ENCODE results near the gene INS.

Gene INS

DNA sequence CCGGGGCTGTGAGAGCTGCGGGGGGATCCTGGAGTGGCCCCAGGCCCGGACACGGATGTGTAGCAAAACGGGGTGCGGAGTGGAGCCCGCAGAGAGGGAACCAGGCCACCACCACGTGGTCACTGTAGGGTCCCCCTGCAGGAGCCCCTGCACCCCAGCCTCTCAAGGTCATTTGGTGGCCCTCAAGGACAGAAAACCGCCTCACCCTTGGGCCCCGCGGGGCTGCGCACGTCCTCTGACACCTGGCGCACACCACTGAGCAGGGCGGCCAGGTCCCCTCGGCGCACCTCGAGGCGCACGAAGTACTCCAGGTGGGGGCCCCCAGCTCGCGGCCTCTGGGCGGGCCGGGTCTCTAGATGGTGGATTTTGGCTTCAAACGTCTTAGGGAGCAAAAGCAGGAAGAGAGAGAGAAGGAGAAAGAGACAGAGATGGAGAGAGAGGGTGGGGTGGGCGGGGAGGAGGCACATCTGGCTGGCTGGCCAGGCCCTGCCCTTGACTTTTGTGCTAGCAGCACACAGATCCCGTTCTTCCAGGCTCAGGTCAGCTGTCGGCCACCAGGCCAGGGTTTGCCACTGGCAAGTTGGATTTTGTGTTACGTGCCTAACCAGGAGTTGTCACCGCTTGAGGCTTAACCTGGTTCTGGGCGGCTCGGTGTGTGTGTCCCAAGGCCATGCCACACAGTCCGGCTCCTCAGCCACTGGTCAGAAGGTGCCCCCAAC is 7.4 kb upstream of the INS start:
- H3K4me3 ChIP-seq (ENCODE audit: low read depth, low read length): no peak overlapping the region
- TF ChIP-seq, protein P1, sequence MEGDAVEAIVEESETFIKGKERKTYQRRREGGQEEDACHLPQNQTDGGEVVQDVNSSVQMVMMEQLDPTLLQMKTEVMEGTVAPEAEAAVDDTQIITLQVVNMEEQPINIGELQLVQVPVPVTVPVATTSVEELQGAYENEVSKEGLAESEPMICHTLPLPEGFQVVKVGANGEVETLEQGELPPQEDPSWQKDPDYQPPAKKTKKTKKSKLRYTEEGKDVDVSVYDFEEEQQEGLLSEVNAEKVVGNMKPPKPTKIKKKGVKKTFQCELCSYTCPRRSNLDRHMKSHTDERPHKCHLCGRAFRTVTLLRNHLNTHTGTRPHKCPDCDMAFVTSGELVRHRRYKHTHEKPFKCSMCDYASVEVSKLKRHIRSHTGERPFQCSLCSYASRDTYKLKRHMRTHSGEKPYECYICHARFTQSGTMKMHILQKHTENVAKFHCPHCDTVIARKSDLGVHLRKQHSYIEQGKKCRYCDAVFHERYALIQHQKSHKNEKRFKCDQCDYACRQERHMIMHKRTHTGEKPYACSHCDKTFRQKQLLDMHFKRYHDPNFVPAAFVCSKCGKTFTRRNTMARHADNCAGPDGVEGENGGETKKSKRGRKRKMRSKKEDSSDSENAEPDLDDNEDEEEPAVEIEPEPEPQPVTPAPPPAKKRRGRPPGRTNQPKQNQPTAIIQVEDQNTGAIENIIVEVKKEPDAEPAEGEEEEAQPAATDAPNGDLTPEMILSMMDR (conservative IDR thresholded peaks at IDR 0.05; ENCODE audit: low read depth, low read length): no peak
- no peak for DNase-seq (ENCODE audit: low read depth)

DNA sequence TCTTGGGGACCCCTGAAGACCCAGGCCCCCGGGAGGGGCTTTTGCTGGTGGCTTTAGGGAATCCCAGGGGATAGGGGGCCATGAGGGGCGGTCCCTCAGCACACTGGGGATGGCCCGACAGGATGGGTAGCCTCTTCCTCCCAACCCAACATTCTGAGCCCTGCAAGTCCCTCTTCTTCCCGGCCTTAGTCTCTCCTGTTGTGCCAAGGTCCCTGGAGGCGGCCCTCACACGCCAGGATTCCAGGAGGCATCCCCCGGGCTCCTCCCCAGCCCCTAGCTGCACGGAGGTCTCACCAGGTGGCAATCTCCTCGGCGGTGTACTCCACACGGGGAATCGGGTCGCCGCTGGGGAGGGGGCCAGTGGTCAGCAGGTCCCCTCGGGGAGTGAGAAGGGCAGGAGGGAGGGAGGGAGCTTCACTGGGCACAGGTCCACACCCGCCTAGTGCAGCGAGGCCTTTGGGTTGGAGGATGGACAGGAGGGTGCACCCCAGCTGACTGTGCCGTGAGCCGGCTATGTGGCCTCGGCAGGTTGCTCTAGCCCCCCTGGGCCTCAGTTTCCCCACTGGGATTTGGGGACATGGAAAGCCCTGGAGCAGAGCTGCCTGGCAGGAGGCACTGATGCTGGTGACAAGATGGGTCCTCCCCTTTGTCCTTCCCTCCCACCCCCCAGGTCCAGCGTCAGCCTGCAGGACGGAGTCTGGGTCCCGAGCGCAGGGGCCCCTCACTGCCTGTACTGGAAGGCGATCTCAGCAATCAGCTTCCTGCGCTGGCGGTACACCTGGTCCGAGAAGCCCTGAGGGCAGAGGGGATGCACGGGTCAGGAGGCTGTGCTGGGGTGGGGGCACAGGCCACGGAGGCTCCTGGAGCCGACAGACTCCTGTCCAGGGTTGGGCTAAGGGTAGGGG is 6.4 kb upstream of the INS start:
- no peak overlapping the region for H3K4me3 ChIP-seq (ENCODE audit: low read depth, low read length)
- DNase-seq (ENCODE audit: low read depth): no peak
- TF ChIP-seq, protein P1 (conservative IDR thresholded peaks at IDR 0.05; ENCODE audit: low read depth, low read length): no peak

DNA sequence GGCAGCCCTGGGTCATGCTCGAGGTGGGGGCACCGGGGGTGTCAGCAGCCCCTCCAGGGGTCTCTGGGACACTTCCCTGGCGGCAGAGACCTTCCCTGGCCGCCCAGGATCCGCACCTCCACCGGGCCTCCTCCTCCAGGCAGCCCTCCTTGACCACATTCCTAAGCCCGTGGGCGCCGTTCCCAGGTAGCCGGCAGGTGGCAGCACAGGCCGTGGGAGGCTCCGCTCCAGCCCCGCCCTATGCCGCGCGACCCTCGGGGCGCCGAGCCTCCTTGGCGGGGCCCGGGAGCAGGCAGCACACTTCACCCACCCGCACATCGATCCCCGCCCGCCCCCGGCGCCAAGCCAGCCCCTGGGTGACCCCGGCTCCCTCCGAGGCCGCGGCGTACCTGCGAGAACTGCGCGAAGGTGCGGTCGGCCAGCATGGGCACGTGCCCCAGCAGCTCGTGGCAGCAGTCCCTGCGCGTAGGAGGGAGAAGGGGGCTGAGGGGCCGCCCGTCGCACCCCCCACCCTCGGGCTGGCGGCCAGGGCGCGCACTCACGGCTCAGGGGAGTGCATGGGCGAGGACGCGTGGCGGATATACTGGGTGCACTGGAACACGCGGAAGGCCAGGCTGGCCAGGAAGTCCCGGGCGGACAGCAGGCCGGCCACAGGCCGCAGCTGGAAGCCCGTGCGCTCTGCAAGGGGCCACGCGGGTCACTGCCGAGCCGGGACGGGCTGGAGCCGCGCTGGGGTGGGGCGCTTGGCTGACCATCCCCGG is 5.3 kb upstream of the INS start:
- TF ChIP-seq, protein P1 (conservative IDR thresholded peaks at IDR 0.05; ENCODE audit: low read depth, low read length): peak; percentile 55
- peak; percentile 23 for DNase-seq (ENCODE audit: low read depth)
- no peak overlapping the region for H3K4me3 ChIP-seq (ENCODE audit: low read depth, low read length)

DNA sequence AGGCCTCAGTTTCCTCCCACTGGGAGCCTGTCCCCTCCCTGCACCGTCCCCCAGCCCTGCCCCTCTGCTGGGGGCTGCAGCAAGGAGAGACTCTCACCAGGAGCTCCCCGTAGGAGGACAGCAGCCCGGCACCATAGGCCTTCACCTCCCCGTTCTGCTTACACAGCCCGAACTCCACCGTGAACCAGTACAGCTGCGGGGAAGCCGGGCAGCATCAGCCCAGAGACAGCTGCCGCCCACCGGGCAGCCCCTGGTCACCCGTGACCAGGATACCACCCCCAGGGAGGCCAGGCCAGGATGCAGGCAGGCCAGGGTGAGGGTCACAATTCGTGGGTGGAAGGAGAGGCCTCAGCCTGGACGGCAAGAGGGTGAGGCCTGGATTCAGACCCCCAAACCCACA is 4.6 kb upstream of the INS start:
- no peak overlapping the region for H3K4me3 ChIP-seq (ENCODE audit: low read depth, low read length)
- no peak for DNase-seq (ENCODE audit: low read depth)
- TF ChIP-seq, protein P1 (conservative IDR thresholded peaks at IDR 0.05; ENCODE audit: low read depth, low read length): no peak

DNA sequence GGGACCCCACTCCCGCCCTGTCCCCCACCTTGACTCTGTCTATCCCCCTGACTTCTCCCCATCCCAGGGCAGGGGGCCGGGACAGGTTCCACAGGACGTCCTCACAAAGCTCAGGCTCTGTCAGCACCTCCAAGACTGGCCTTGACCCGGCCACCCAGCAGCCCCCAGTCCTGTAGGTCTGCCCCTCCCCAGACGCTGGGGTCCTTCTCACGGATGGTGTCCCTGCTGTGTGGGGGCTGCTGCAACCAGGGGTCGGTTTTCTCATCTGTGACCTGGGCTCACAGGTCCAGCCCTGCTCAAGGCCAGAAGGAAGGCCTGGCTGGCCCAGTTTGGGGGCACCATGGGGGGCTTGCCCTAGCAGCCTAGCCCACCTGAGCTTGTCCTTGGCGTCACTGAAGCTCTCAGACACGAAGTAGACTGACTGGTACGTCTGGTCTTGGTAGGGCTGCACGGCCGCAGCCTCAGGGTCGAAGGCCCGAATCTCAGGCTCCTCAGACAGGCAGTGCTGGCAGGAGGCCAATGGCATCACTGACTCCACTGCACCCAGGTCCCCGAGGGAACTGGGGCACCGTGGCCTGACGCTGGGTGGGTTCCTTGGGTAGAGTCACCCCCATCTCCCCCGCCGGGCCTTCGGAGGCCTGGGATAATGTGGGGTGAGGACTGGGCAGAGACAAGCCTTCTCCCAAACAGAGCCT is 4.0 kb upstream of the INS start:
- no peak for DNase-seq (ENCODE audit: low read depth)
- TF ChIP-seq, protein P1 (conservative IDR thresholded peaks at IDR 0.05; ENCODE audit: low read depth, low read length): no peak
- no peak overlapping the region for H3K4me3 ChIP-seq (ENCODE audit: low read depth, low read length)

DNA sequence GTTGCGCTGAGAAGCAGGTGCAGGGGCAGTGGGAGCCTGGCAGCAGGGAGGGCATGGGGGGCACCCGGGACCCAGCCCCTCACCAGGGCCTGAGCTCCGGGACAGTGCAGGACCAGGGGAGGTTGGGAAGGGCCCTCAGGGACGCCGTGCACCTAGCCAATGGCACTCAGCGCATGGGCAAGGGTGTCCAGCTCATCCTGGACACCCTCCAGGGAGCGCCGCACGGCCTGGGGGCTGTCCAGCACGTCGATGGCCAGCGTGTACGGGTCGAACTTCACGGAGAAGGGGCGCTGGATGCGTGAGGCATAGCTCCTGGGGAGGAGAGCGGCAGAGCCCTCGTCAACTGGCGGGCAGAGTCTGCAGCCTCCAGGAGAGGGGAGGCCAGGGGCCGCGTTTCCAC is 3.1 kb upstream of the INS start:
- DNase-seq (ENCODE audit: low read depth): no peak
- no peak overlapping the region for H3K4me3 ChIP-seq (ENCODE audit: low read depth, low read length)
- TF ChIP-seq, protein P1 (conservative IDR thresholded peaks at IDR 0.05; ENCODE audit: low read depth, low read length): no peak

Measured in choroid plexus epithelial cell (primary cell).